Measurements from ENCODE around the gene STUM. TPM values are rescaled to one million over a fixed set of nuclear protein-coding genes. Genes with fewer than 3 reads are reported as not detected.
"Not testable (repeated sequence)": the region's sequence is repeated elsewhere in the genome, so short reads cannot be mapped to it uniquely, and the experiment has no call there.

STUM gene
- total RNA-seq, 1 donor from 2014 or later = not detected

GRCh38 chr1:226582966-226583365 lies 34.4 kb downstream of the STUM start:
- no peak overlapping the region for H3K27ac Mint-ChIP-seq
- intact Hi-C loops (cut with micrococcal nuclease) = no loop called here
- H3K4me1 Mint-ChIP-seq (ENCODE audit: low read depth) = no peaks in the 10 kb centered on the region
- H3K4me3 Mint-ChIP-seq = no peak overlapping the region
- H3K36me3 Mint-ChIP-seq (ENCODE audit: low read depth) = no peaks in the 10 kb centered on the region
- DNase-seq (ENCODE audit: low spot score) = no peak
- no peaks in the 10 kb centered on the region for H3K9me3 Mint-ChIP-seq
- H3K27me3 Mint-ChIP-seq (ENCODE audit: insufficient read depth) = peaks cover 2% of the 10 kb centered on the region

DNA sequence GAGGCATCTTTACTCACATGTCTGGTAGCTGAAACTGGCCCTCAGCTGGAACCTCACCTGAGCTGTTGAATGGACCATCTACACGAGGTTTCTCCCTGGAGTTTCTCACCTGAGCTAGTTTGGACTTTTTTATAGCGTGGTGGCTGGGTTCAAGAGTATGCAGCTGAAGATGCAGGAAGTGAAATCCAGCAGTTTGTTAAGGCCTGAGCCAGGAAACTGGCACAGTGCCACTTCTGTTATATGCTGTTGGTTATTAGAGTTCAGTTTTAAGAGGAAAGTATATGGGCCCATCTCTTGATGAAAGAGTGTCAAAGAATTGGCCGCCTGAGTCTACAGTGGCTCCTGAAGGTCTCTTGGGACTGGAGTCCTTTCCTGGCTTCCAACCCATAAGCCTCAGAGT lies 35.6 kb downstream of the STUM start:
- H3K27ac Mint-ChIP-seq = no peak overlapping the region
- intact Hi-C loops (cut with micrococcal nuclease) = no loop called here
- H3K4me3 Mint-ChIP-seq = no peak overlapping the region
- H3K27me3 Mint-ChIP-seq (ENCODE audit: insufficient read depth) = peaks cover 2% of the 10 kb centered on the region
- H3K36me3 Mint-ChIP-seq (ENCODE audit: low read depth) = no peaks in the 10 kb centered on the region
- H3K9me3 Mint-ChIP-seq = no peaks in the 10 kb centered on the region
- no peak for DNase-seq (ENCODE audit: low spot score)
- no peaks in the 10 kb centered on the region for H3K4me1 Mint-ChIP-seq (ENCODE audit: low read depth)

DNA sequence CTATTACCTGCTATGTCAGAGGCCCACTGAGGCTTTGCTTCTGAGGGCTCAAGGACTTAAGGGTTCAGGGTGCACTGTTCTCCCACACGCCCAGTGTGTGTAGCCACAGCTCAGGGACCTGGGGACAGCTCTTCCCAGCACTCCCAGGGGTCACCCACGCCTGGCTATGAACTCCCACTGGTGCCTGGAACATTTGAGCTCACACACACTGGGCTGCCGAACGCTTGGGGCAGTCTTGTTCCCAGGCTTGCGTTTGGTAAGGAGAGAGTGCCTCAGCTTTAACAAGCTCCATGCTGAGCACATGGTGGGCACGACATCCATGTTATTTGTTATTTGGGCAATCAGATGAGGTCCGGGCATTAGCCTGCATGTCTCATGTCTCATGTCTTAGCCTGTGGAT lies 37.6 kb downstream of the STUM start:
- Mint-ChIP-seq H3K4me3 (no peak overlapping the region), H3K27me3 (ENCODE audit: insufficient read depth) (peaks cover 2% of the 10 kb centered on the region), H3K27ac (no peak overlapping the region), H3K4me1 (ENCODE audit: low read depth) (no peaks in the 10 kb centered on the region), H3K9me3 (no peaks in the 10 kb centered on the region), H3K36me3 (ENCODE audit: low read depth) (no peaks in the 10 kb centered on the region)
- intact Hi-C loops (cut with micrococcal nuclease) = no loop called here
- DNase-seq (ENCODE audit: low spot score) = no peak

DNA sequence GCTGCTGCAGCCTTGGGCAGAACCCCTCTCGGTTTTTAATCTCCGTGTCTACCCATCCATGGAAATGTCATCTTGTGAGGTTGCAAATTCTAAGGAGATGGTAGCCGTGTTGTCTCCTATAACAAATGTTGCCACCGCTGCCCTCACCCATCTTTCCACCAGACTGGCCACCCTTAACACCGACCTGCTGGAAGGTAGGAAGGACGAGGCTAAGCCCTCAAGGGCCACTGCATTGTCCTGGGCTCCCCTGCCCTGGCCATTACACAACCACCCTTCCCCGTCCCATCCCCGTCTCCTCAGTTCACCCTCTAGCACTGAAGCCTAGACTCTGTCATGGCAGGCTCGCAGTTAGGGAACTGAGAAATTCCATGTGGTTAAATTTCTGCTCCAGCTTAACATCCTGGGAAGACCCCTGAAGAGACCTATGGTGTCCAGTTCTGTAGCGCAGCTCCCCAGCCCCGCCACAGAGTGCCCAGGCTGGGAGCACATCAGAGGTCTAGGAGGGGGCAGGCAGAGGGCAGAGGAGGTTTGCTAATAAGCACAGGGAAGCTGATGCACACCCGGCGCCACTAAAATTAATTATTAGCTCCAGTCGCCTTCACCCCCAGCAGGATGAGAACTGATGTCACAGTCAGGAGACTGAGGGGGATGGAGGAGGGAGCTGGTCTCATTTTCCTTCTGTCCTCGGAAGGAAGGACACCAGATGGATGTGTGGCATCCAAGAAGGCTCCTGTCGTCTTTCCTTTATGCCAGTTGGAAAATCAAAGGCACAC lies 38.3 kb downstream of the STUM start:
- H3K9me3 Mint-ChIP-seq = no peaks in the 10 kb centered on the region
- intact Hi-C loops (cut with micrococcal nuclease) = no loop called here
- H3K4me3 Mint-ChIP-seq = no peak overlapping the region
- peaks cover 2% of the 10 kb centered on the region for H3K27me3 Mint-ChIP-seq (ENCODE audit: insufficient read depth)
- DNase-seq (ENCODE audit: low spot score) = no peak
- no peaks in the 10 kb centered on the region for H3K4me1 Mint-ChIP-seq (ENCODE audit: low read depth)
- H3K36me3 Mint-ChIP-seq (ENCODE audit: low read depth) = no peaks in the 10 kb centered on the region
- H3K27ac Mint-ChIP-seq = no peak overlapping the region

- Mint-ChIP-seq H3K27me3 (ENCODE audit: insufficient read depth) (peaks cover 6% of the 10 kb centered on the region), H3K36me3 (ENCODE audit: low read depth) (no peaks in the 10 kb centered on the region), H3K9me3 (no peaks in the 10 kb centered on the region), H3K4me1 (ENCODE audit: low read depth) (no peaks in the 10 kb centered on the region), H3K27ac (no peak overlapping the region), H3K4me3 (no peak overlapping the region)
- intact Hi-C loops (cut with micrococcal nuclease) = no loop called here
- DNase-seq (ENCODE audit: low spot score) = no peak
Measured at GRCh38 chr1:226588484-226588883, 39.9 kb downstream of the STUM start.

GRCh38 chr1:226589008-226589733 lies 40.6 kb downstream of the STUM start:
- H3K4me1 Mint-ChIP-seq (ENCODE audit: low read depth) = no peaks in the 10 kb centered on the region
- no peak for DNase-seq (ENCODE audit: low spot score)
- H3K4me3 Mint-ChIP-seq = no peak overlapping the region
- H3K9me3 Mint-ChIP-seq = no peaks in the 10 kb centered on the region
- intact Hi-C loops (cut with micrococcal nuclease) = no loop called here
- H3K36me3 Mint-ChIP-seq (ENCODE audit: low read depth) = no peaks in the 10 kb centered on the region
- peaks cover 6% of the 10 kb centered on the region for H3K27me3 Mint-ChIP-seq (ENCODE audit: insufficient read depth)
- H3K27ac Mint-ChIP-seq = no peak overlapping the region

DNA sequence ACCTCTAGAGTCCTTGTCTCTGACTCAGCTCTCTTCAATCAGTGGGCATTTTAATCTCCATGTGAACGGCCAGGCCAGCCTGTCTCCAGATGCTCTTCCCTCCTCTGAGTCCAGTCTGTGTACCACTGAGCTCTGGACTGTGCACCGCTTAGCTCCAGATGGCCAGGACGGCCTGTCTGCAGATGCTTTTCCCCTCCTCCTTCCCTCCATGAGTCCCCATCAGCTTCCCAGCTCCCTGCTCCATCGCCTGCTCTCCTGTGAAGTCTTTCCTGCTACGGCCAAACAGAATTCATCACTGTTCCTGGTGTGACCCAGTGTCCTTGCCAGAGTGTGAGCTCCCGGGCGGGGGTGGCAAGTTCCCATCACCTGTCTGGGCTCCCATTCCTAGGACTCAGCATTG lies 42.0 kb downstream of the STUM start:
- H3K36me3 Mint-ChIP-seq (ENCODE audit: low read depth) = no peaks in the 10 kb centered on the region
- H3K4me3 Mint-ChIP-seq = no peak overlapping the region
- intact Hi-C loops (cut with micrococcal nuclease) = no loop called here

GRCh38 chr1:226593541-226593940 lies 45.0 kb downstream of the STUM start:
- no peaks in the 10 kb centered on the region for H3K9me3 Mint-ChIP-seq
- peaks cover 9% of the 10 kb centered on the region for H3K27me3 Mint-ChIP-seq (ENCODE audit: insufficient read depth)
- H3K4me3 Mint-ChIP-seq = no peak overlapping the region
- intact Hi-C loops (cut with micrococcal nuclease) = no loop called here
- H3K4me1 Mint-ChIP-seq (ENCODE audit: low read depth) = no peaks in the 10 kb centered on the region
- no peak for DNase-seq (ENCODE audit: low spot score)
- H3K36me3 Mint-ChIP-seq (ENCODE audit: low read depth) = no peaks in the 10 kb centered on the region
- H3K27ac Mint-ChIP-seq = no peak overlapping the region

More for the DNA sequence above, 42.0 kb downstream of the STUM start:
- Mint-ChIP-seq H3K4me1 (ENCODE audit: low read depth) (no peaks in the 10 kb centered on the region), H3K27ac (no peak overlapping the region), H3K9me3 (no peaks in the 10 kb centered on the region), H3K27me3 (ENCODE audit: insufficient read depth) (peaks cover 8% of the 10 kb centered on the region)
- DNase-seq (ENCODE audit: low spot score) = no peak

DNA sequence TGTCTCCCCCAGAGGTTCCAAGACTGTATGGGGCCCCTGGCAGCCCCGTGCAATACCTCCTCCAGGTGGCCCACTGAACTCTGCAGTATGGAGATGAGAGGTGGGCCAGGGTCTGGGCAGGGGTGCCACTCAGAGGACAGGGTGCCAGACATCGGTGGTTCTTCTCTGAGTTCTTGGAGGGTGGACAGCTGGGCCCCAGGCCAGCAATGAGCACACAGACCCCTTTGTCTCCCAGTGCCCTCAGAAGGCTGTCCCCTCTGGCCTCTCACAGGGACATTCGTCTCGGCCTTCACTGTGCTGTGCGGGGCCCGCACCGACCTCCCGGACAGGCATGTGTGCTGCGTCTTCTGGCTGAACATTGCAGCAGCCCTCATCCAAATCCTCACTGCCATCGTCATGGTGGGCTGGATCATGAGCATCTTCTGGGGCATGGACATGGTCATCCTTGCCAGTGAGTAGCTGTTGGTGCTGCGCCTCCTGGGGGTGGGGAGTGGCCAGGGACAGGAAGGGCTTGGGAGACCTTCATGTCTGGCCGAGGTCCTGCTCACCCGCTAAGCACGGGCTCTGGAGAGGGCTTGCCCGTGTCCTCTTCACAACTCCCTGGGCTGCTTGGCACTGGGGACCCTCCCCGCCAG lies 48.1 kb downstream of the STUM start:
- Mint-ChIP-seq H3K36me3 (ENCODE audit: low read depth) (no peaks in the 10 kb centered on the region), H3K27ac (no peak overlapping the region)
- intact Hi-C loops (cut with micrococcal nuclease) = no loop called here

DNA sequence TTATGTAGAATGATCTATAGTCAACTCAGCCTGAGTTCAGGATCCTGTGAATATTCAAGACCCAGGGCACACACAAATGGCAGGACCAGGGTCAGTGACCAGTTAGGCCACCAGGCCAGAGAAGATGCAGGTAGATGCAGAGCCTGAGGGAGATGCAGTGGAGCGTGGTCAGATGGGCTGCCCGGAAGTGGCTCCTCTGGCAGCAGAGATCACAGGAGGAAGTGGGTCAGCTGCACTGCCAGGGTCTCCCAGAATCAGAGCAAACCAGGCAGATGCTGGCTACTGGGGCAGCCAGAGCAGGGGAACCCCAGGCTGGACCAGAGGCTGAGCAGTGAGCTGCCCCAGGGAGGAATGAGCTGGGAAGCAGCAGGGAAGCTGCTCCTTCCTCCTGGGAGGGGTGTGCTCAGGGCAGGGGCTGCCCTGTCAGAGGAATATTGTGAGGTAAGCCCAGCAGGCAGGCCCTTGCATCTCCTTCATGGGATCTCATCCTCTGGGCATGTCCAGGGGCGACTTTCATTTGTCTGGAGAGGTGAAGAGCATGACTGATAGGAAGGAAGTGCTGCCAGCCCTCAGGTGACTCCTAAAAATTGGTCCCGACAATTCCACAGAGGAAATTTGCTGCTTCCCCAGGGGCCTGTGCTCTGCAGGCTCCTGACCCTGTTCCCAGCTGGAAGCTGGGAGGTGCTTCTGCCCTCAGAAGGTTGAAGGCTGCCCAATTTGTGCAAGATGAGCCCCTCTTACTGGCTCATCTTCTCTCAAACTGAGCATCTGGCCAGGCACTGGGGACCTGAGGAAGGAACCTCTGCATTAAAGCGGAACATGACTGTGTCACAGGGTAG lies 49.3 kb downstream of the STUM start:
- Mint-ChIP-seq H3K27ac (peak overlapping the region; percentile 55), H3K36me3 (ENCODE audit: low read depth) (no peaks in the 10 kb centered on the region), H3K4me3 (no peak overlapping the region), H3K9me3 (no peaks in the 10 kb centered on the region), H3K4me1 (ENCODE audit: low read depth) (no peaks in the 10 kb centered on the region), H3K27me3 (ENCODE audit: insufficient read depth) (peaks cover 7% of the 10 kb centered on the region)
- no peak for DNase-seq (ENCODE audit: low spot score)
- intact Hi-C loops (cut with micrococcal nuclease) = no loop called here

More for the DNA sequence above, 48.1 kb downstream of the STUM start:
- no peak for DNase-seq (ENCODE audit: low spot score)
- H3K27me3 Mint-ChIP-seq (ENCODE audit: insufficient read depth) = peaks cover 13% of the 10 kb centered on the region
- no peak overlapping the region for H3K4me3 Mint-ChIP-seq
- H3K9me3 Mint-ChIP-seq = no peaks in the 10 kb centered on the region
- no peaks in the 10 kb centered on the region for H3K4me1 Mint-ChIP-seq (ENCODE audit: low read depth)

DNA sequence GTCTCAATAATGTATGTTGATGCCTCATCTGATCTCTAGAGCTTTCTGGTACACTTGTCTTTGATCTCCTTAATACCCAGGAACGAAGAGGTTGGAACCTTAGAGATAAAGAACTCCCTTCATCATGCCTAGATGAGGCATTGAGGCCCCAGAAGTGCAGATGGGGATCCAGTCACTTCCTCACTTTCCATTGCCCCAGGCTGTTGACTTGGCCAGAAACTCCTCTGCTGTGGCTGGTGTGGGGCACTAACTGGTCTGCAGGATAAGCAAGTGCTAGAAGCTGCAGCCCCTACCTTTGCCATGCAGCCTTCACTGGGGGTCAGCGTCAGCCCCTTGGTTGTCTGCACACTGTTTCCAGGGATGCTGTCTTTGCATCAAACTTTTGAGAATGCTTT lies 49.9 kb downstream of the STUM start:
- Mint-ChIP-seq H3K9me3 (no peaks in the 10 kb centered on the region), H3K27me3 (ENCODE audit: insufficient read depth) (peaks cover 7% of the 10 kb centered on the region), H3K4me1 (ENCODE audit: low read depth) (peaks cover 4% of the 10 kb centered on the region), H3K36me3 (ENCODE audit: low read depth) (no peaks in the 10 kb centered on the region), H3K4me3 (no peak overlapping the region), H3K27ac (no peak overlapping the region)
- intact Hi-C loops (cut with micrococcal nuclease) = no loop called here
- DNase-seq (ENCODE audit: low spot score) = no peak

- H3K27ac Mint-ChIP-seq; H3K4me3 Mint-ChIP-seq; DNase-seq (ENCODE audit: low spot score); intact Hi-C loops (cut with micrococcal nuclease); H3K27me3 Mint-ChIP-seq (ENCODE audit: insufficient read depth); H3K4me1 Mint-ChIP-seq (ENCODE audit: low read depth); H3K9me3 Mint-ChIP-seq; H3K36me3 Mint-ChIP-seq (ENCODE audit: low read depth): not testable (repeated sequence)
Measured at GRCh38 chr1:226598955-226599354, 50.4 kb downstream of the STUM start.

All from activated T-helper 1 cell treated with anti-CD3 and anti-CD28 coated beads, Interleukin-12 subunit alpha, Interleukin-12 subunit beta, Interleukin-2, Interleukin-4 antibody, amounts not matched to agents 30 ng/mL and 10 ng/mL and 1 ng/mL, durations not matched to agents 14 hours and 24 hours and 36 hours (primary cell).